ENCODE data around the gene RNF175. TPM values are rescaled to one million over a fixed set of nuclear protein-coding genes. Genes with fewer than 3 reads are reported as not detected.

RNF175 gene
- total RNA-seq, 2 experiments from 2014 or later = not detected

DNA sequence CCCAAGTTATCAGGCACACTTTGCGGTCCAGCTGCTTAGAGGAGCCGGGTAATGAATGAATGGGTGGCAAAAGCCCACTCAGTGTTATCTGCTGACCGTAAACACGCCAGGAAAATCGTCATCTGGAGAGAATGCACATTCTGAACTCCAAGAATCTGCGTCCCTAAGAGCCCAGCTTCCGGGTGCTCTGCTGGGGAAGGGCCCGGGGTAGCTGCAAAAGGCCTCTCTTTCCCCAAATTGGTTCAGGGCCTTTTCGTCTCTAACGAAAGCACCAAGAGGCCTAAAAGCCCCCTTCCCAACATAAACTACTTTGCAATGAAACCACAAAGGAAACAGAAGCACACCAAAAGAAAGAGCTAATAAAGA is 30.7 kb upstream of the RNF175 start:
- no peak for DNase-seq
- CTCF ChIA-PET = interaction anchor here (0.6 to 1.0 kb wide), 2 partner anchors 10 to 740 kb away, joined by 3 read pairs; no protein-coding TSS in a partner anchor
- Mint-ChIP-seq H3K9me3 (no peaks in the 10 kb centered on the region), H3K4me3 (no peak overlapping the region), H3K27me3 (peaks cover 90% of the 10 kb centered on the region), H3K27ac (no peak overlapping the region), H3K36me3 (ENCODE audit: low read depth) (no peaks in the 10 kb centered on the region), H3K4me1 (peaks cover 32% of the 10 kb centered on the region)
- POLR2A ChIA-PET = no interaction called here

DNA sequence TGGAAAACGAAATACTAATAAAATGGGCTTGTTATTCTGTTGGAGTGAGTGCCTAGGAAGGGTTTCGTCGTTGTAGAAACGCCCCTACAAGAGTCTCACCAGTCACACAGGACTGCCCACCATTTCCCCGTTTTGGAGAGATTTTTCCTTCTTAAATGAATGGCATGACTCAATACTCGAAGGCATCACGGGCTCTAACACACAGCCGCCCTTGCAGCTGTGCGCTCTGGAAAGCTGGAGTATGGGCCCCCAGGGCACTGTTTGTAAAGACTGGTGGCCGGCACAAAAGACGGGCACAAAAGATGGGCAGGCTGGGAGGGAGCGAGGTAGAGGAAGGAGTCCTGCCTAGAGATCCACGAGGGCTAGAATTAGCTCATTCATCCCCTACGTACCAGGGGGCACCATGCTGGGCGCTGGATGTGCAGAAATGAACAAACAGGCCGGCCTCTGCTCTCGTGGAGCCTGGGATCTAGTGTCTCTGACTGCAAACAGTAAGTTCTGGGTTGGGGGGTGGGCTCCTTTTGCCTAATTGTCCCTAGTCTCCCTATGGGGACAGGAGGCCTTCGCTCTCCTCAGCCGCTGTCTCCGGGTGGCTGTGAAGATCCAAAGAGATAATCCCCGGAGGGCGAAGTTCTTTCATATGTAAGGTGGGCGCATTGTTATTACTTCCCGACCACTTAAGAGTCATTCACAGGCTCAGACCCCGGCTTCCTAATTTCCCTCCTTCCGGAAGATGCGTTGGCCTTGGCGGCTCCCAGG is 30.1 kb upstream of the RNF175 start:
- H3K4me3 Mint-ChIP-seq = no peak overlapping the region
- no peak for DNase-seq
- no peaks in the 10 kb centered on the region for H3K36me3 Mint-ChIP-seq (ENCODE audit: low read depth)
- H3K27ac Mint-ChIP-seq = no peak overlapping the region
- POLR2A ChIA-PET = no interaction called here
- CTCF ChIA-PET = no interaction called here
- H3K4me1 Mint-ChIP-seq = peaks cover 32% of the 10 kb centered on the region
- H3K9me3 Mint-ChIP-seq = no peaks in the 10 kb centered on the region
- H3K27me3 Mint-ChIP-seq = peaks cover 86% of the 10 kb centered on the region

DNA sequence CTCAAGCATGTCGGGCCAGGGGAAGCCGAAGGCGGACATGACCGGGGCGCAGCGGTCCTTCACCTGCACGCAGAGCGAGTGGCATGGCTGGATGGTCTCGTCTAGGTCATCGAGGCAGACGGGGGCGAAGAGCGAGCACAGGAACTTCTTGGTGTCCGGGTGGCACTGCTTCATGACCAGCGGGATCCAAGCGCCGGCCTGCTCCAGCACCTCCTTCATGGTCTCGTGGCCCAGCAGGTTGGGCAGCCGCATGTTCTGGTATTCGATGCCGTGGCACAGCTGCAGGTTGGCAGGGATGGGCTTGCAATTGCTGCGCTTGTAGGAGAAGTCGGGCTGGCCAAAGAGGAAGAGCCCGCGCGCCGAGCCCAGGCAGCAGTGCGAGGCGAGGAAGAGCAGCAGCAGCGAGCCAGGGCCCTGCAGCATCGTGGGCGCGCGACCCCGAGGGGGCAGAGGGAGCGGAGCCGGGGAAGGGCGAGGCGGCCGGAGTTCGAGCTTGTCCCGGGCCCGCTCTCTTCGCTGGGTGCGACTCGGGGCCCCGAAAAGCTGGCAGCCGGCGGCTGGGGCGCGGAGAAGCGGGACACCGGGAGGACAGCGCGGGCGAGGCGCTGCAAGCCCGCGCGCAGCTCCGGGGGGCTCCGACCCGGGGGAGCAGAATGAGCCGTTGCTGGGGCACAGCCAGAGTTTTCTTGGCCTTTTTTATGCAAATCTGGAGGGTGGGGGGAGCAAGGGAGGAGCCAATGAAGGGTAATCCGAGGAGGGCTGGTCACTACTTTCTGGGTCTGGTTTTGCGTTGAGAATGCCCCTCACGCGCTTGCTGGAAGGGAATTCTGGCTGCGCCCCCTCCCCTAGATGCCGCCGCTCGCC is 28.8 kb upstream of the RNF175 start, which contains the start of gene SFRP2:
TSS of gene SFRP2 (minus strand) at position 671 of the 864 bp plus-strand sequence. CDS start at position 423, 248 bp downstream.
- H3K4me3 Mint-ChIP-seq = no peak within 1 kb of the TSS
- POLR2A ChIA-PET = no interaction called here
- H3K27me3 Mint-ChIP-seq = peaks cover 81% of the 10 kb centered on the region
- CTCF ChIA-PET = interaction anchor here (0.5 kb wide), 1 partner anchor 683 kb away, joined by 5 read pairs; no protein-coding TSS in a partner anchor
- H3K4me1 Mint-ChIP-seq = peaks cover 32% of the 10 kb centered on the region
- no peak within 1 kb of the TSS for H3K27ac Mint-ChIP-seq
- H3K36me3 Mint-ChIP-seq (ENCODE audit: low read depth) = no peaks in the 10 kb centered on the region
- DNase-seq = no peak
- no peaks in the 10 kb centered on the region for H3K9me3 Mint-ChIP-seq

DNA sequence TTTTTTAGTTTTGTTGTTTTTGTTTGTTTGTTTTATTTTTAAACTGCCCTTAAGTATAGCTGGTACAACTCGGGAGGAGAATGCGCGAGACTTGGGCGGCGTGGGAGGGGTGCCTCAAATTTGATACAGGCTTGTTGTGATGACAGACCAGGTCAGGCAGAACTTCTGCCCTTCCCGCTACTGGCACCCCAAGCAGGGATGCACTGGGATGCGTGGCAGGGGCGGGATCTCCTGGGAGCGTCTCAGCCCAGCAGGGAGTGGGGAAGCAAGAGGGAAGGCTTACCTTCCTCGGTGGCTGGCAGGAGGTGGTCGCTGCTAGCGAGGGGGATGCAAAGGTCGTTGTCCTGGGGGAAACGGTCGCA is 28.2 kb upstream of the RNF175 start:
- CTCF ChIA-PET = no interaction called here
- Mint-ChIP-seq H3K36me3 (ENCODE audit: low read depth) (no peaks in the 10 kb centered on the region), H3K27me3 (peaks cover 80% of the 10 kb centered on the region), H3K4me1 (peaks cover 32% of the 10 kb centered on the region), H3K9me3 (no peaks in the 10 kb centered on the region), H3K4me3 (no peak overlapping the region), H3K27ac (no peak overlapping the region)
- POLR2A ChIA-PET = no interaction called here
- DNase-seq = no peak

DNA sequence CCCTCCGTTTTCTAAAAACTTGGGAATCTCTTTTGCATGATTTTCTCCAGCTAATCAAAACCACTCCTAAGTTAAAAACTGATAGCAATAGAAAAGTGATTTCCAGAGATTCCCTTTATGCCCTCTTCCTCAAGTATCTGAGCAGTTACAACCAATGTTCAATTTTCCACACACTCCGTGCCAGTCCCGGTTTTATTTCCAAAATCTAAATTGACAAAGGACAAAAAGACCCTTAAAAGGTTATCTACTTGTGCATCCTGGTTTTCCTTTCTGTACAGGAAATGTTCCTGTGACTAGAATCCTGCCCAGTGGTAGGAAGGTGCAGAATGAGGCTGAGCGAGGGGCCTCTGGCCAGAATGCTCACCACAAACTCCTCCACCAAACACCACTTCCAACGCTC is 27.8 kb upstream of the RNF175 start:
- no peak overlapping the region for H3K4me3 Mint-ChIP-seq
- H3K27ac Mint-ChIP-seq = no peak overlapping the region
- CTCF ChIA-PET = no interaction called here
- no peaks in the 10 kb centered on the region for H3K9me3 Mint-ChIP-seq
- H3K4me1 Mint-ChIP-seq = peaks cover 29% of the 10 kb centered on the region
- peaks cover 78% of the 10 kb centered on the region for H3K27me3 Mint-ChIP-seq
- H3K36me3 Mint-ChIP-seq (ENCODE audit: low read depth) = no peaks in the 10 kb centered on the region
- no peak for DNase-seq
- POLR2A ChIA-PET = no interaction called here

DNA sequence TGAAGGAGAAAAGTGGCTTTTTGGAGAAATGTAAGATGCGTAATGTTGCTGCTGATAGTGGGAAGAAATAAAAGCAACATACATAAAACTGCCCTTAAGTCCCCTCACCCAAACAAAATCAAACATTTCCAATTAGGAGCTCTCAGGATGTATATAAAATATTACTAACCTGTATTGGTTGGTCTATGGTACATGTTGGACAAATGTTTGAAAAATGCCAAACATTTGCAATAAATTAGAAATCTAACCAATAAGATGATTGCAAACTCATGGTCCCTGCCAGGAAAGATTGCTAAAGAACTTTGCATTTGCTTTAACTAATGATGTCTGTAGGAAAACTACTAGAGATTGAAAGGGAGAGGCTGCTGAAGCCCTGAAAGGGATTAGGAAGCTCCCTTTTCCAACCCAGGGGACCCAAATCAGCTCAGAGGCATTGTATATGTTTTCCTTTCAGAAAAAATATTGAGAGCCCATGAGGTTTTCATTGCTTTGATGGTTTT is 27.3 kb upstream of the RNF175 start:
- ChIA-PET CTCF (interaction anchor here (0.6 to 0.7 kb wide), 2 partner anchors 640 to 1636 kb away, joined by 3 read pairs; no protein-coding TSS in a partner anchor), POLR2A (no interaction called here)
- H3K4me3 Mint-ChIP-seq = no peak overlapping the region
- H3K27me3 Mint-ChIP-seq = peaks cover 77% of the 10 kb centered on the region
- H3K27ac Mint-ChIP-seq = no peak overlapping the region
- H3K36me3 Mint-ChIP-seq (ENCODE audit: low read depth) = no peaks in the 10 kb centered on the region
- H3K9me3 Mint-ChIP-seq = no peaks in the 10 kb centered on the region
- peaks cover 26% of the 10 kb centered on the region for H3K4me1 Mint-ChIP-seq
- no peak for DNase-seq

DNA sequence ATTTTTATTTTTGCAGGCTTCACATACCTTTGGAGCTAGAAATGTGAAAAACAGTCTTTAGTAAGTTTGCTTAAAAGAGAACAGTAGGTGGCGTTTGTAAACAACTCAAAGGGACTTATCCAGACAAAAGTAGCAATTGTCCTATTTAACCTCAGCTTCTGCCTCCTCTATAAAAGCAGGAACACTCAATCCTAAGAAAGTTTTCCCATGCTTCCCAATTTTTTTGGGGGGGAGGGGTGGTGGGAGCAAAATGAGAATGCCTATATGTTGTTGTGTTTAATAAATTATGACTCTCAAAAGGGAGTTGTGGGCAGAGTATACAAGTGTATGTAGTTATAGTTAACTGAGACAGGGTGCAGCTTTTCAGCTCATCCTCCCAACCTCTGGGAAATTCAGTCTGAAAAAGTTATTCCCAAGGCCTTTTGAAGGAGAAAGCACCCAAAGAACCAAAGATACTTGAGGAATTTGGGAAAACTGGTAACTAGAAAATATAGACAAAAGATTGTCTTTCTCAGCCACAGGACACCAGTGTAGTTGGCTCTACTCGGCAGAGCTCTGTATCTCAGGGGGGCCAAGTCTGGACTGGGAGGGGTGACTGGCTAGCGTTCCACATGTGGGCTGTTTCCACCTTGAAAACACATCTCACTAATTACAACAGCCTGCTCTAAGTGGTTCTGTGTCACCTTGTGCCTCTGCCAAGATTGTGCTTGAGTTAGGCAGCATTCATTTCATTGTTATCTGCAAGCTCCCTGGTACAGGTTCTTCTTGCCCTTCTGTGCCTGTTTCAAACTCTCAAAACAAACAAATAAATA is 26.3 kb upstream of the RNF175 start:
- Mint-ChIP-seq H3K27me3 (peaks cover 71% of the 10 kb centered on the region), H3K4me1 (peaks cover 16% of the 10 kb centered on the region), H3K36me3 (ENCODE audit: low read depth) (no peaks in the 10 kb centered on the region), H3K27ac (no peak overlapping the region), H3K9me3 (no peaks in the 10 kb centered on the region), H3K4me3 (no peak overlapping the region)
- DNase-seq = no peak
- POLR2A ChIA-PET = no interaction called here
- CTCF ChIA-PET = interaction anchor here (1.3 kb wide), 1 partner anchor 43 kb away, joined by 3 read pairs; no protein-coding TSS in a partner anchor

DNA sequence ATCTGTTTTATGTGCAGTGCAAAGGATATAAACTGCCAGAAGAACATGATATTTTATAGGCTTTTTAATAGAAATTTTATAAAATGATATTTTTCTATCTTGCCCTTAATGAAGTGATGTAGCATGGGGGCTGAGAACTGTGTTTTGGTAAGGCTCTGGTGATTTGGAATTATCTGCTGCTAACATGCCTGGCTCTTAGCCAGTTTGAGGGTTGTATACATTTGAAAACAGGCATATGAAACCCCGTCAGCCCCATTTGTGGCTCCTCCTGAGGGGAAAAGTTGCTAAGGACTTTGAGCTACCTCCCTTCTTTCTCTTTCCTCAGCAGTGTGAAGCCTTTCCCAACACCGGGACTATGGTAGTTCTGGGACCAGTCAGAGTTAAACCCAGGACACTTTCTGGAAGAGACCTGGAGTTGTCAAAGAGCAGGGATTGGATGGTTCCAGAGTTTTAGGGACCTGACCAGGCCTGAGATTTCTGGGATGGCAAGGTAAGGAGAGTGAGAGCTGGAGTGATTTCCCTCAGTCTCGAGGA is 24.4 kb upstream of the RNF175 start:
- POLR2A ChIA-PET = no interaction called here
- Mint-ChIP-seq H3K27ac (no peak overlapping the region), H3K27me3 (peaks cover 62% of the 10 kb centered on the region), H3K36me3 (ENCODE audit: low read depth) (no peaks in the 10 kb centered on the region), H3K9me3 (no peaks in the 10 kb centered on the region), H3K4me1 (peaks cover 12% of the 10 kb centered on the region), H3K4me3 (no peak overlapping the region)
- CTCF ChIA-PET = no interaction called here
- DNase-seq = no peak

DNA sequence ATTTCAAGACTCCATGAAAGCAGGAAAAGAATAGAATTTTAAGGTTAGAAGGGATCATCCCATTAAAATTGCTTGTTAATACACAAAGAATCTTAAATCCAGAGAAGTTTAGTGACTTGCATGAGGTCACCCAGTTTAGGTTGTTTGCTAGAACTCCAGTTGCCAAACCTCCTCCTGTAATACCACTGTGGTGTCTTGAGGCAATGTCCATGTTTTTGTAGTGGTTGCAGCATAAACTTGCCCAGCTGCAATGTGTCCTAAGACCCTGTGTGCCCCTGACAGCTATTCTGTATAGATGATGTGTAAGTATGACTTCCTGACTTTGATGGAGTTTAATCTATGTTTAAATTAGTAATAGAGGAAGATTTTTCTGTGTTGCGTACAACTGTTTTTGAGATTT is 22.8 kb upstream of the RNF175 start:
- H3K27ac Mint-ChIP-seq = no peak overlapping the region
- POLR2A ChIA-PET = no interaction called here
- no peaks in the 10 kb centered on the region for H3K9me3 Mint-ChIP-seq
- no peaks in the 10 kb centered on the region for H3K4me1 Mint-ChIP-seq
- no peak overlapping the region for H3K4me3 Mint-ChIP-seq
- peaks cover 54% of the 10 kb centered on the region for H3K27me3 Mint-ChIP-seq
- CTCF ChIA-PET = no interaction called here
- no peak for DNase-seq
- H3K36me3 Mint-ChIP-seq (ENCODE audit: low read depth) = no peaks in the 10 kb centered on the region

DNA sequence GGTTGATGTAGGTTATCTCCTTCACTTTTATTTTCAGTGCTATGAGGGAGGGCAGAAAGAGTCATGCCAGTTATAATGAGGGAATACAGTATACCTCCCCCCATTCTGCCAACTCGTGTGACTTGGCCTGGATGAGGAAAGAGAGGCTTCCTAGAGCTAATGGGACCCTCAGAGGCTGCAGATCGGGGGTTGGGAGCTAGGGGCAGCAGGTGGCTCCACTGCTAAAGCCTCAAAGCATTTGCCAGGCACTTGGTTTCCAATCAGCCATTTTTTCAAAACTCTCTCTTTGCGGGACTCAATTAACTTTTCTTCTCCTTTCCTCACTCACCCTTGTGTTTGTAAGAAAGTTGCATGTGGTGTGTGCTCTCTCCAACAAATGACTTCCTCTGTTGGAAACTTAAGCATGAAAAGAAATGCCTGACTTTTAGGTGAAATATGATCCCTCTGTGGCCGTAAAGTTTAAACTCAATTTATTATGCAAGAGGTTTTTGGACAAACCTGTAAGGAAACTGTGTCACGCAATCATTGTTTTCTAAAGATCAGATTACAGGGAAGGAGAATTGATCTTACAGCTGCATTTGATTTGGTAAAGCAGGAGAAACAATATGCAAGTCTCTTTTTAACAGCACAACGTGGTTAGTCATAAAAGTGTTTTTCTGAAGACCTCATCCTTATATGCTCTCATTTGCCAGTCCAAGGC is 22.0 kb upstream of the RNF175 start:
- no peak for DNase-seq
- Mint-ChIP-seq H3K36me3 (ENCODE audit: low read depth) (no peaks in the 10 kb centered on the region), H3K27me3 (peaks cover 49% of the 10 kb centered on the region), H3K27ac (no peak overlapping the region), H3K4me3 (no peak overlapping the region), H3K4me1 (no peaks in the 10 kb centered on the region), H3K9me3 (no peaks in the 10 kb centered on the region)
- POLR2A ChIA-PET = no interaction called here
- CTCF ChIA-PET = interaction anchor here (0.6 kb wide), 1 partner anchor 22 kb away, joined by 3 read pairs; no protein-coding TSS in a partner anchor

DNA sequence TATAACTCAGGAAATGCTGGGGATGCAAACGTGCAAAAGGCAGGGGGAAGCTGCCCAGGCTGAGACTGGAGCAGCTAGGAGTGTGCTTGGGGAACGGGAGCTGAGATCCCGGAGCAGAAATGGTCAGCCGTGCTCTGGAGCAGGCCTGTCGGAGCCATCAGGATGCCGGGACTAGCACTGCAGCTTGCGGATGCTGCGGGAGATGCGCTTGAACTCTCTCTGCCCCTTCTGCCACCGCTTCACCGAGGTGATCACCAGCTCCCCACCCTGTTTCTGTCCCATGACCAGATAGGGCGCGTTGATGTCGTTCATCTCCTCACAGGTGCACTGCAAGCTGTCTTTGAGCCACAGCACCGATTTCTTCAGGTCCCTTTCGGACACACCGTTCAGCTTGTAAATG is 21.5 kb upstream of the RNF175 start:
- ChIA-PET POLR2A (no interaction called here), CTCF (interaction anchor here (1.0 kb wide), 1 partner anchor 10 kb away, joined by 3 read pairs; no protein-coding TSS in a partner anchor)
- Mint-ChIP-seq H3K4me1 (no peaks in the 10 kb centered on the region), H3K9me3 (no peaks in the 10 kb centered on the region), H3K4me3 (no peak overlapping the region), H3K27me3 (peaks cover 50% of the 10 kb centered on the region), H3K27ac (no peak overlapping the region), H3K36me3 (ENCODE audit: low read depth) (no peaks in the 10 kb centered on the region)
- no peak for DNase-seq

DNA sequence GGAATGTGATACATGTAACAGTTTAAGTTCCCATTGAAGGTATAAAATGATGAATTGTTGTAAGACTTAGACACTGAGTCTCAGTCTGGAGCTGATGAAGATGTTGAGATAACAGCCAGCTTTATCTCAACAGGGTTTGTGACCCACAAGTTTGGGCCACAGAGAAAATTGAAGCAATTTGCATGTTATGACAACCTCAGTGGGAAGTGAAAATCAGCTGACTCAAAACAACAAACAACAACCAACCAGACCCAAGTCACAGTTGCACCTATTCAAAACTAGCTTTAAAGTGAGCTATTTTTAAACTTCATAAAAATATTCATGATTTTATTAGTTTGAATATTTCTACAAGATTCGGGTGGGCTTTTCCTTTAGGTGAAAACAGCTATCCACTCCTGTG is 21.1 kb upstream of the RNF175 start:
- H3K27me3 Mint-ChIP-seq = peaks cover 49% of the 10 kb centered on the region
- no peak for DNase-seq
- POLR2A ChIA-PET = no interaction called here
- H3K36me3 Mint-ChIP-seq (ENCODE audit: low read depth) = no peaks in the 10 kb centered on the region
- no peaks in the 10 kb centered on the region for H3K9me3 Mint-ChIP-seq
- H3K4me3 Mint-ChIP-seq = no peak overlapping the region
- no peaks in the 10 kb centered on the region for H3K4me1 Mint-ChIP-seq
- H3K27ac Mint-ChIP-seq = no peak overlapping the region
- CTCF ChIA-PET = interaction anchor here (1.0 kb wide), 1 partner anchor 10 kb away, joined by 3 read pairs; no protein-coding TSS in a partner anchor
